Progenitor cell of endocrine pancreas (in vitro differentiated cells): ENCODE data around the gene RHBDF1. TPM values are rescaled to one million over a fixed set of nuclear protein-coding genes. Genes with fewer than 3 reads are reported as not detected.

ENCODE experiments used
- DNase-seq: peaks from one replicate; pipeline ENCODE4 v3.0.0; 2021; ENCODE audit warnings: low spot score; ENCODE audit not compliant: unreplicated experiment
- H3K27ac Mint-ChIP-seq: 2 replicates; pipeline ENCODE4 v1.8.0; 2021; ENCODE audit warnings: mild to moderate bottlenecking, moderate library complexity, mixed read lengths
- H3K27me3 Mint-ChIP-seq: 2 replicates; pipeline ENCODE4 v1.8.0; 2021; ENCODE audit warnings: mixed read lengths
- H3K36me3 Mint-ChIP-seq: 2 replicates; pipeline ENCODE4 v1.8.0; 2022; ENCODE audit warnings: mixed read lengths; ENCODE audit not compliant: insufficient read depth
- H3K4me1 Mint-ChIP-seq: 2 replicates; pipeline ENCODE4 v1.8.0; 2021; ENCODE audit warnings: low read depth, mixed read lengths
- H3K4me3 Mint-ChIP-seq: 2 replicates; pipeline ENCODE4 v1.8.0; 2021; ENCODE audit warnings: low read depth, mild to moderate bottlenecking, moderate library complexity, mixed read lengths
- H3K9me3 Mint-ChIP-seq: 2 replicates; pipeline ENCODE4 v1.8.0; 2021; ENCODE audit warnings: low read depth, mixed read lengths
- CTCF ChIP-seq: fragments of 200-600 bp; sonication (generic); IDR thresholded peaks from one replicate; pipeline ENCODE4 v1.5.0; 2021; ENCODE audit warnings: antibody characterized with exemption, mild to moderate bottlenecking; ENCODE audit not compliant: unreplicated experiment
- long read RNA-seq: library from polyadenylated mRNA; unstranded; transcript quantifications from one replicate; pipeline ENCODE4 v2.0.0, GENCODE V29; 2020
- total RNA-seq: library from RNA; stranded (reverse); gene quantifications from 2 replicates; pipeline ENCODE4 v1.2.1, GENCODE V29; 2021

RHBDF1 gene
- 51.3 and 58.2 TPM in 2 replicates for total RNA-seq
- long read RNA-seq, partial matches to known transcripts, result 8 of 14 reads
- long read RNA-seq, other reads (novel, unspliced or antisense), result 6 of 14 reads

- peaks cover 8% of the 10 kb centered on the region for H3K27me3 Mint-ChIP-seq
- peak within 1 kb of the TSS; percentile 82 for H3K4me3 Mint-ChIP-seq
- H3K27ac Mint-ChIP-seq, result peak within 1 kb of the TSS; percentile 94
- peaks cover 21% of the 10 kb centered on the region for H3K4me1 Mint-ChIP-seq
- TF ChIP-seq CTCF, result no peak
- H3K9me3 Mint-ChIP-seq, result no peaks in the 10 kb centered on the region
- no peaks in the 10 kb centered on the region for H3K36me3 Mint-ChIP-seq
- DNase-seq, result peak; percentile 53
Observed at GRCh38 chr16:72561-73548, at the start of gene RHBDF1. Gene RHBDF1 (minus strand): TSS chr16:72631. CDS start chr16:65015, 7,616 bp downstream.

- H3K4me3 Mint-ChIP-seq, result no peak overlapping the region
- peaks cover 5% of the 10 kb centered on the region for H3K36me3 Mint-ChIP-seq
- H3K4me1 Mint-ChIP-seq, result no peaks in the 10 kb centered on the region
- H3K27me3 Mint-ChIP-seq, result no peaks in the 10 kb centered on the region
- H3K27ac Mint-ChIP-seq, result peak overlapping the region; percentile 31
- no peak for TF ChIP-seq CTCF
- H3K9me3 Mint-ChIP-seq, result no peaks in the 10 kb centered on the region
- DNase-seq, result no peak
Observed at GRCh38 chr16:120756-121155, 48.3 kb upstream of the RHBDF1 start.

- no peak for TF ChIP-seq CTCF
- Mint-ChIP-seq H3K4me3 (no peak overlapping the region), H3K27me3 (no peaks in the 10 kb centered on the region), H3K36me3 (peaks cover 5% of the 10 kb centered on the region), H3K27ac (no peak overlapping the region), H3K9me3 (no peaks in the 10 kb centered on the region), H3K4me1 (no peaks in the 10 kb centered on the region)
- DNase-seq, result no peak
Observed at GRCh38 chr16:119835-120491, 47.5 kb upstream of the RHBDF1 start.

- no peak for DNase-seq
- Mint-ChIP-seq H3K4me1 (no peaks in the 10 kb centered on the region), H3K9me3 (no peaks in the 10 kb centered on the region), H3K4me3 (no peak overlapping the region), H3K27me3 (no peaks in the 10 kb centered on the region), H3K36me3 (peaks cover 5% of the 10 kb centered on the region), H3K27ac (no peak overlapping the region)
- no peak for TF ChIP-seq CTCF
Observed at GRCh38 chr16:119295-119694, 46.9 kb upstream of the RHBDF1 start.

GRCh38 chr16:118857-119256 is 46.4 kb upstream of the RHBDF1 start:
- Mint-ChIP-seq H3K4me3 (no peak overlapping the region), H3K9me3 (no peaks in the 10 kb centered on the region), H3K4me1 (no peaks in the 10 kb centered on the region), H3K36me3 (peaks cover 5% of the 10 kb centered on the region), H3K27me3 (no peaks in the 10 kb centered on the region), H3K27ac (no peak overlapping the region)
- no peak for TF ChIP-seq CTCF
- no peak for DNase-seq
